Neuronal stem cell (in vitro differentiated cells): Measurements from ENCODE around the gene FIGN.

ENCODE experiments used
- DNase-seq: peaks from one replicate; pipeline ENCODE4 v3.0.0-alpha.2; 2013; ENCODE audit warnings: low spot score
- H2AFZ ChIP-seq: one replicate; pipeline ENCODE4 v1.6.1; 2013; ENCODE audit warnings: mild to moderate bottlenecking, low read length, inconsistent platforms
- H2AK5ac ChIP-seq: 2 replicates; pipeline ENCODE4 v1.6.1; 2013; ENCODE audit warnings: low read depth, mild to moderate bottlenecking, inconsistent platforms, low read length, moderate library complexity, mixed read lengths
- H2BK120ac ChIP-seq: 2 replicates; pipeline ENCODE4 v1.6.1; 2013; ENCODE audit warnings: low read depth, mild to moderate bottlenecking, inconsistent platforms, low read length, moderate library complexity, mixed read lengths
- H2BK12ac ChIP-seq: one replicate; pipeline ENCODE4 v1.6.1; 2013; ENCODE audit warnings: low read length, inconsistent platforms
- H2BK15ac ChIP-seq: 2 replicates; pipeline ENCODE4 v1.6.1; 2013; ENCODE audit warnings: mild to moderate bottlenecking, low read length, inconsistent platforms, mixed read lengths
- H2BK5ac ChIP-seq: one replicate; pipeline ENCODE4 v1.6.1; 2013; ENCODE audit warnings: inconsistent platforms, mild to moderate bottlenecking, low read length, moderate library complexity
- H3K14ac ChIP-seq: one replicate; pipeline ENCODE4 v1.6.1; 2013; ENCODE audit warnings: low read length, inconsistent platforms
- H3K18ac ChIP-seq: 2 replicates; pipeline ENCODE4 v1.6.1; 2013; ENCODE audit warnings: low read length, inconsistent platforms
- H3K23ac ChIP-seq: 2 replicates; pipeline ENCODE4 v1.6.1; 2013; ENCODE audit warnings: low read depth, mild to moderate bottlenecking, mixed read lengths, low read length, inconsistent platforms; ENCODE audit not compliant: poor library complexity
- H3K27ac ChIP-seq: replicated peaks from 3 replicates; pipeline ENCODE4 v1.5.1; 2013; ENCODE audit warnings: low read length, inconsistent platforms
- H3K27me3 ChIP-seq, 3 experiments: 2 replicates each; pipeline ENCODE4 v1.6.1; 2013; ENCODE audit warnings: low read length in 3 of 3, mild to moderate bottlenecking in 2 of 3, inconsistent platforms in 1 of 3, low read depth in 1 of 3, mixed read lengths in 1 of 3, moderate library complexity in 1 of 3; ENCODE audit not compliant: control insufficient read depth in 3 of 3, insufficient read depth in 3 of 3
- H3K36me3 ChIP-seq, 2 donors: replicated peaks in 1 of 2; 2 replicates each; pipeline ENCODE4 v1.6.1; 2013; ENCODE audit warnings: low read length in 2 of 2; ENCODE audit not compliant: control insufficient read depth in 2 of 2, insufficient read depth in 2 of 2
- H3K4ac ChIP-seq: 2 replicates; pipeline ENCODE4 v1.6.1; 2013; ENCODE audit warnings: inconsistent platforms, mild to moderate bottlenecking, low read length, moderate library complexity
- H3K4me1 ChIP-seq, 2 donors: 1 replicate in 1 of 2; 2 replicates in 1 of 2; pipeline ENCODE4 v1.6.1; 2013; ENCODE audit warnings: low read length in 2 of 2, low read depth in 1 of 2; ENCODE audit not compliant: control insufficient read depth in 2 of 2, insufficient read depth in 1 of 2
- H3K4me2 ChIP-seq: one replicate; pipeline ENCODE4 v1.6.1; 2013; ENCODE audit warnings: mild to moderate bottlenecking, low read length, inconsistent platforms; ENCODE audit not compliant: insufficient read depth, poor library complexity, severe bottlenecking
- H3K4me3 ChIP-seq, 2 donors: 2 replicates each; pipeline ENCODE4 v1.5.1; 2013; ENCODE audit warnings: low read length in 2 of 2, mild to moderate bottlenecking in 2 of 2, inconsistent platforms in 1 of 2, moderate library complexity in 1 of 2
- H3K79me1 ChIP-seq: one replicate; pipeline ENCODE4 v1.6.1; 2013; ENCODE audit warnings: low read depth, mild to moderate bottlenecking, inconsistent platforms, low read length, moderate library complexity
- H3K9ac ChIP-seq: one replicate; pipeline ENCODE4 v1.6.1; 2013; ENCODE audit warnings: mild to moderate bottlenecking, low read depth, low read length, inconsistent platforms; ENCODE audit not compliant: poor library complexity
- H3K9me3 ChIP-seq, 2 donors: replicated peaks in 1 of 2; 2 replicates each; pipeline versions ENCODE3 to v1.6.1; 2013; ENCODE audit warnings: low read length in 2 of 2, mild to moderate bottlenecking in 2 of 2, inconsistent platforms in 1 of 2, low read depth in 1 of 2, mixed read lengths in 1 of 2, moderate library complexity in 1 of 2; ENCODE audit not compliant: control insufficient read depth in 2 of 2, insufficient read depth in 1 of 2
- H4K8ac ChIP-seq: one replicate; pipeline ENCODE4 v1.6.1; 2013; ENCODE audit warnings: low read depth, mild to moderate bottlenecking, inconsistent platforms, low read length, moderate library complexity
- H4K91ac ChIP-seq: one replicate; pipeline ENCODE4 v1.6.1; 2013; ENCODE audit warnings: low read length, low read depth, mild to moderate bottlenecking, inconsistent platforms; ENCODE audit not compliant: poor library complexity
- WGBS, 2 donors: extraction: QIAGEN DNeasy Blood & Tissue Kit; methylation state at CpG; one replicate each; pipeline ENCODE4 v1.1.7; 2013; ENCODE audit warnings: missing lambda C conversion rate in 2 of 2, mixed read lengths in 1 of 2; ENCODE audit not compliant: insufficient read length in 2 of 2, insufficient replicate concordance in 1 of 2; ENCODE audit errors: extremely low coverage in 2 of 2; 5-methylcytosine and 5-hydroxymethylcytosine counted together

FIGN gene

GRCh38 chr2:163551616-163552373 is 184.0 kb downstream of the FIGN start:
- Histone ChIP-seq H2BK5ac (no peak overlapping the region), H4K8ac (no peak overlapping the region), H3K9ac (no peak overlapping the region), H3K9me3 (no peaks in the 10 kb centered on the region), H2BK12ac (no peak overlapping the region), H2AFZ (peak overlapping the region; percentile 66), H3K36me3 (no peaks in the 10 kb centered on the region), H3K4ac (no peak overlapping the region), H2BK120ac (no peak overlapping the region), H3K14ac (no peak overlapping the region), H3K23ac (no peak overlapping the region), H4K91ac (no peak overlapping the region), H2AK5ac (no peak overlapping the region), H3K4me2 (no peak overlapping the region), H3K27me3 (no peaks in the 10 kb centered on the region), H3K18ac (no peak overlapping the region), H2BK15ac (no peak overlapping the region), H3K27ac (no peak overlapping the region), H3K4me3 (no peak overlapping the region), H3K4me1 (peaks cover 0 to 2% of the 10 kb centered on the region in 2 donors), H3K79me1 (no peaks in the 10 kb centered on the region)
- WGBS, 2 donors: no CpG with 5 or more reads among the region's 3 CpGs
- DNase-seq: no peak

- H3K23ac ChIP-seq: no peak overlapping the region
- H3K9me3 ChIP-seq: no peaks in the 10 kb centered on the region
- no peaks in the 10 kb centered on the region for H3K79me1 ChIP-seq
- H3K36me3 ChIP-seq: no peaks in the 10 kb centered on the region
- no peak overlapping the region for H2BK5ac ChIP-seq
- H3K27me3 ChIP-seq: no peaks in the 10 kb centered on the region
- H2BK120ac ChIP-seq: no peak overlapping the region
- H2AFZ ChIP-seq: no peak overlapping the region
- peaks cover 0 to 2% of the 10 kb centered on the region in 2 donors for H3K4me1 ChIP-seq
- H3K4ac ChIP-seq: no peak overlapping the region
- no peak overlapping the region for H4K8ac ChIP-seq
- H3K9ac ChIP-seq: no peak overlapping the region
- no peak overlapping the region for H3K4me3 ChIP-seq
- H4K91ac ChIP-seq: no peak overlapping the region
- H2AK5ac ChIP-seq: no peak overlapping the region
- WGBS, 2 donors: no CpG with 5 or more reads among the region's 3 CpGs
- H3K27ac ChIP-seq: no peak overlapping the region
- no peak overlapping the region for H3K4me2 ChIP-seq
- no peak overlapping the region for H3K18ac ChIP-seq
- H2BK15ac ChIP-seq: no peak overlapping the region
- H3K14ac ChIP-seq: no peak overlapping the region
- DNase-seq: no peak
- H2BK12ac ChIP-seq: no peak overlapping the region
These were observed 186.8 kb downstream of the FIGN start for GRCh38 chr2:163548970-163549369.
